MG63 (cell line): ENCODE results near the gene SCAND1. TPM values are rescaled to one million over a fixed set of nuclear protein-coding genes. Genes with fewer than 3 reads are reported as not detected.
"Not testable (repeated sequence)": the region's sequence is repeated elsewhere in the genome, so short reads cannot be mapped to it uniquely, and the experiment has no call there.

Source experiments
- DNase-seq: peaks from one replicate; pipeline ENCODE4 v3.0.0-alpha.2; 2020
- H3K27me3 ChIP-seq: fragments of 250-450 bp; sonication (Bioruptor Pico); 2 replicates; pipeline ENCODE4 v1.5.1; 2020; ENCODE audit warnings: mild to moderate bottlenecking, moderate library complexity
- H3K36me3 ChIP-seq: fragments of 250-450 bp; sonication (Bioruptor Pico); 2 replicates; pipeline ENCODE4 v1.5.1; 2020; ENCODE audit warnings: mild to moderate bottlenecking, moderate library complexity
- H3K4me3 ChIP-seq: fragments of 250-450 bp; sonication (Bioruptor Pico); 2 replicates; pipeline ENCODE4 v1.5.1; 2020; ENCODE audit warnings: mild to moderate bottlenecking, moderate library complexity
- H3K9me3 ChIP-seq: fragments of 250-450 bp; sonication (Bioruptor Pico); 2 replicates; pipeline ENCODE4 v1.5.1; 2020; ENCODE audit warnings: mild to moderate bottlenecking, moderate library complexity
- total RNA-seq: library from RNA; depleted of rRNA; stranded (reverse); fragments of >200 nt; shearing (Covaris generic); gene quantifications from 2 replicates; pipeline ENCODE4 v1.2.3, GENCODE V29; 2014; ENCODE audit warnings: low replicate concordance; rRNA removed

Gene SCAND1
- total RNA-seq: 29.8 and 79.0 TPM in 2 replicates

GRCh38 chr20:35954200-35954906 lies at the start of gene SCAND1:
SCAND1 (minus strand) TSS chr20:35954502; CDS start chr20:35954284, 218 bp downstream.
- no peaks in the 10 kb centered on the region for H3K9me3 ChIP-seq
- H3K27me3 ChIP-seq: no peaks in the 10 kb centered on the region
- peaks cover 32% of the 10 kb centered on the region for H3K36me3 ChIP-seq
- peak within 1 kb of the TSS; percentile 97 for H3K4me3 ChIP-seq
- peak; percentile 99 for DNase-seq

GRCh38 chr20:36004045-36004444 lies 49.7 kb upstream of the SCAND1 start:
- Histone ChIP-seq H3K4me3 (no peak overlapping the region), H3K36me3 (no peaks in the 10 kb centered on the region), H3K9me3 (peaks cover 20% of the 10 kb centered on the region), H3K27me3 (no peaks in the 10 kb centered on the region)
- no peak for DNase-seq

- H3K36me3 ChIP-seq: no peaks in the 10 kb centered on the region
- H3K27me3 ChIP-seq: no peaks in the 10 kb centered on the region
- H3K9me3 ChIP-seq: peaks cover 20% of the 10 kb centered on the region
- DNase-seq: no peak
- H3K4me3 ChIP-seq: no peak overlapping the region
Observed at GRCh38 chr20:36002855-36003254, 48.6 kb upstream of the SCAND1 start.

GRCh38 chr20:36001331-36001730 lies 47.0 kb upstream of the SCAND1 start:
- H3K4me3 ChIP-seq, H3K27me3 ChIP-seq, DNase-seq, H3K36me3 ChIP-seq: not testable (repeated sequence)
- peaks cover 20% of the 10 kb centered on the region for H3K9me3 ChIP-seq

- not testable (repeated sequence) for H3K27me3 ChIP-seq, H3K36me3 ChIP-seq, H3K9me3 ChIP-seq, DNase-seq, H3K4me3 ChIP-seq
Observed at GRCh38 chr20:35996492-35996891, 42.2 kb upstream of the SCAND1 start.

- H3K27me3 ChIP-seq: no peaks in the 10 kb centered on the region; the same call in 1 of the 2 replicates
- H3K9me3 ChIP-seq: peaks cover 2% of the 10 kb centered on the region; the same call in 1 of the 2 replicates
- peak; percentile 78 for DNase-seq
- no peak overlapping the region for H3K4me3 ChIP-seq
- H3K36me3 ChIP-seq: no peaks in the 10 kb centered on the region
Observed at GRCh38 chr20:35994994-35995453, 40.7 kb upstream of the SCAND1 start.

GRCh38 chr20:35992713-35993335 lies 38.5 kb upstream of the SCAND1 start:
- Histone ChIP-seq H3K9me3 (no peaks in the 10 kb centered on the region), H3K4me3 (no peak overlapping the region), H3K36me3 (no peaks in the 10 kb centered on the region), H3K27me3 (no peaks in the 10 kb centered on the region; the same call in 1 of the 2 replicates)
- DNase-seq: peak; percentile 40

GRCh38 chr20:35991142-35991771 lies 37.0 kb upstream of the SCAND1 start:
- Histone ChIP-seq H3K9me3 (no peaks in the 10 kb centered on the region), H3K36me3 (no peaks in the 10 kb centered on the region), H3K27me3 (no peaks in the 10 kb centered on the region; the same call in 1 of the 2 replicates), H3K4me3 (no peak overlapping the region)
- peak; percentile 29 for DNase-seq

- H3K9me3 ChIP-seq: no peaks in the 10 kb centered on the region
- peak; percentile 13 for DNase-seq
- no peak overlapping the region for H3K4me3 ChIP-seq
- no peaks in the 10 kb centered on the region; the same call in 1 of the 2 replicates for H3K27me3 ChIP-seq
- H3K36me3 ChIP-seq: no peaks in the 10 kb centered on the region
Observed at GRCh38 chr20:35988910-35989463, 34.7 kb upstream of the SCAND1 start.

- Histone ChIP-seq H3K27me3 (no peaks in the 10 kb centered on the region; the same call in 1 of the 2 replicates), H3K4me3 (no peak overlapping the region), H3K36me3 (no peaks in the 10 kb centered on the region), H3K9me3 (no peaks in the 10 kb centered on the region)
- no peak for DNase-seq
Observed at GRCh38 chr20:35985806-35986205, 31.5 kb upstream of the SCAND1 start.

- Histone ChIP-seq H3K36me3 (no peaks in the 10 kb centered on the region), H3K27me3 (no peaks in the 10 kb centered on the region), H3K4me3 (no peak overlapping the region), H3K9me3 (no peaks in the 10 kb centered on the region)
- no peak for DNase-seq
Observed at GRCh38 chr20:35984382-35984781, 30.1 kb upstream of the SCAND1 start.

GRCh38 chr20:35981969-35982368 lies 27.7 kb upstream of the SCAND1 start:
- DNase-seq: no peak
- no peak overlapping the region for H3K4me3 ChIP-seq
- H3K27me3 ChIP-seq: no peaks in the 10 kb centered on the region
- H3K9me3 ChIP-seq: no peaks in the 10 kb centered on the region
- H3K36me3 ChIP-seq: no peaks in the 10 kb centered on the region

- DNase-seq: no peak
- Histone ChIP-seq H3K36me3 (no peaks in the 10 kb centered on the region), H3K4me3 (no peak overlapping the region), H3K9me3 (no peaks in the 10 kb centered on the region), H3K27me3 (no peaks in the 10 kb centered on the region)
Observed at GRCh38 chr20:35979544-35979943, 25.2 kb upstream of the SCAND1 start.

GRCh38 chr20:35978041-35978513 lies 23.8 kb upstream of the SCAND1 start:
- Histone ChIP-seq H3K27me3 (no peaks in the 10 kb centered on the region), H3K36me3 (no peaks in the 10 kb centered on the region), H3K9me3 (no peaks in the 10 kb centered on the region), H3K4me3 (no peak overlapping the region)
- DNase-seq: no peak

GRCh38 chr20:35975576-35976373 lies 21.5 kb upstream of the SCAND1 start:
- H3K27me3 ChIP-seq: no peaks in the 10 kb centered on the region
- H3K36me3 ChIP-seq: no peaks in the 10 kb centered on the region
- DNase-seq: no peak
- H3K9me3 ChIP-seq: no peaks in the 10 kb centered on the region
- H3K4me3 ChIP-seq: no peak overlapping the region

GRCh38 chr20:35974256-35974655 lies 20.0 kb upstream of the SCAND1 start:
- H3K9me3 ChIP-seq: no peaks in the 10 kb centered on the region
- no peaks in the 10 kb centered on the region for H3K36me3 ChIP-seq
- DNase-seq: no peak
- no peaks in the 10 kb centered on the region for H3K27me3 ChIP-seq
- no peak overlapping the region for H3K4me3 ChIP-seq
